GOT3 (cell line): ENCODE data around the gene SLC25A21.
"Not testable (repeated sequence)": the region's sequence is repeated elsewhere in the genome, so short reads cannot be mapped to it uniquely, and the experiment has no call there.

Experiments
- DNase-seq: peaks from one replicate; lab custom pipeline; 2025; ENCODE audit warnings: mixed read lengths; lab: John Stamatoyannopoulos, UW

The SLC25A21 gene

DNA sequence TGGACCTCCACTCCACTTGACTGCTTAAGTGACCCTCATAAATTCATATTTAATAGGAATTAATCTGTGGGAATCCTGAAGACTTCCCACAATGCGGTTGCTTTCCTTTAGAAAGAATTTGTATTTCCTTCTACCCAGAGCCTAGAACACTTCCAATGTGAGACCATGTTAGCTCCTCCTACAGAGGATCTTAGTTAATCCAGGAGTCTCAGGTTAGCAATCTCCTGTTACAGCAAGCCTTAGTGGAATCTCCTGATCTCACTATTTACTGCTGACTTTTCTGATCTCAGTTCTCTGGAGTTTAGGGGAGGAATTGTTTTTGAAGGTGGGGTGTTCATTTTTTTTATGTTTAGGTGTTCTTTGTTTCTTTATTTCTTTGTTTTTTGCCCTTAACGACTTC, 186.0 kb downstream of the SLC25A21 start:
- DNase-seq = no peak

DNA sequence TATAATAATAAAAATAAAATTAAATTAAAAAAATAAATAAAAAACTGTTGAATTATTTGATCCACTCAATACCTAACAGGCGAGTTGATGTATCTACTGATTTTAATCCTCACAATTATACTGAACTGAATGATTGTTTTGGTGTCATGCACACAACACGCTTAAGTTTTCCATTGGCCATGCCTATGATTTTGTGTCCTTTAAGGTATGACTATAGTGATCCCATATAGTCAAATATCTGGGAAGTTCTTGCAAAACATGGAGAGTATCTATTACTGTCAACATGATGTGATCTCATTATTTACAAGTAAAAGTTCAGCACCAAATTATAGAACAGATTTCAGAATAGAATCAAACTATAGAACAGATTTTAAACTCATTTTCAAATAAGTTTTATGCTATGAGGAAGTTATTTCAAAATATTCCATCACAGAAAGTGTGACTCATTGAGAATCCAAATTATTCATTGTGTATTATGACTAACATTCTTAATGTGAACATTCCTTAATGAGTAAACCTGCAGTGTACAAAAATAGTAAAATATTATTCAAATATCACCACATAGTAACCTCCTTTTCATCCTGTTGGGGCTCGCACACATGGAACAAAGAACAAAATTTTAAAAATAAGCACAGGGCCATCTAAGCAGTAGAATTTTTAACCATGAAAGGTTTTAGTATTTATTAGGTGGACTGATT, 190.4 kb downstream of the SLC25A21 start:
- no peak for DNase-seq

DNA sequence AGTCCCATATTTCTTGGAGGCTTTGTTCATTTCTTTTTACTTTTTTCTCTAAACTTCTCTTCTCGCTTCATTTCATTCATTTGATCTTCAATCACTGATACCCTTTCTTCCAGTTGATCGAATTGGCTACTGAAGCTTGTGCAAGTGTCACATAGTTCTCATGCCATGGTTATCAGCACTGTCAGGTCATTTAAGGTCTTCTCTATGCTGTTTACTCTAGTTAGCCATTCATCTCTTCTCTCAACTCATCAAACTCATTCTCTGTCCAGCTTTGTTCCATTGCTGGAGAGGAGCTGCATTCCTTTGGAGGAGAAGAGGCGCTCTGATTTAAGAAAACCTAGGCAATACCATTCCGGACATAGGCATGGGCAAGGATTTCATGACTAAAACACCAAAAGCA, 192.0 kb downstream of the SLC25A21 start:
- DNase-seq = not testable (repeated sequence)

- DNase-seq = no peak
These were observed 192.5 kb downstream of the SLC25A21 start for GRCh38 chr14:36979863-36980262.

DNA sequence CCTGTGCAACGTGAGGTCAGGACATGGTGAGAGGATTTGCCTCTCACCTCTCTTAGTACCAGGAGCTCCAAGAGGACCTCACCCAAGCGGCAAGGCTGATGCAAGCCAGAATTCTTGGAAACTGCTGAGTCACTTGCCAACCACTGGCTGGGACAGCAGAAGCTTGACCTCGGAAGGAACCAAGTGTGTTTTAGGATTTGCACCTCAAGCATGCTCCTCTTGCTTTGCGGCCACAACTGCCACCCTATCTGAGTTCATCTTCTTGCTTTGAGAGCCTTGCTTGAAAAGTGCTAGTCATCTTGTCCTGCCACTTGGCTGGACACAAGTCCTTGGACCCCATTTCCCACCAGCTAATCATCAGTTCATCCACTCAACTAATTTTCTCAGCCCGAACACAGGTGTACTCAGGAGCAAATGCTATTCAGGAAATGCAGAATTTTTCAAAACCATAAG, 195.8 kb downstream of the SLC25A21 start:
- no peak for DNase-seq

GRCh38 chr14:36975834-36976233, 196.6 kb downstream of the SLC25A21 start:
- no peak for DNase-seq

DNA sequence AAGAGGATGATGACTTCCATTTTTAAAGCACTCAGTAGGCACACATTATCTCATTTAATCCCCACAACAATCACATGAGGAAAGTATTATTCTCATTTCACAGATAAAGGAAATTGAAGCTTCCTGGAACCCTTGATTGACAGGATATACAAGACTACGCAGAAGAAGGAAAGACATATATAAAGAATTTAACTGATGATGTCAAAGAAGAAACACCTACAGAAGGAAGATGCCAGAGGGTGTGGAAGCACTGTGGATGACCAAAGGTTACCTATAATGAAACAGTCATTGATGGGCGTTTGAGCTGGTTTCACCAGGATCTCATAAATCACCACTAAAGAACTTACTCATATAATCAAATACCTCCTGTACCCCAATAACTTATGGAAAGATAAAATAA, 197.4 kb downstream of the SLC25A21 start:
- DNase-seq = no peak

DNA sequence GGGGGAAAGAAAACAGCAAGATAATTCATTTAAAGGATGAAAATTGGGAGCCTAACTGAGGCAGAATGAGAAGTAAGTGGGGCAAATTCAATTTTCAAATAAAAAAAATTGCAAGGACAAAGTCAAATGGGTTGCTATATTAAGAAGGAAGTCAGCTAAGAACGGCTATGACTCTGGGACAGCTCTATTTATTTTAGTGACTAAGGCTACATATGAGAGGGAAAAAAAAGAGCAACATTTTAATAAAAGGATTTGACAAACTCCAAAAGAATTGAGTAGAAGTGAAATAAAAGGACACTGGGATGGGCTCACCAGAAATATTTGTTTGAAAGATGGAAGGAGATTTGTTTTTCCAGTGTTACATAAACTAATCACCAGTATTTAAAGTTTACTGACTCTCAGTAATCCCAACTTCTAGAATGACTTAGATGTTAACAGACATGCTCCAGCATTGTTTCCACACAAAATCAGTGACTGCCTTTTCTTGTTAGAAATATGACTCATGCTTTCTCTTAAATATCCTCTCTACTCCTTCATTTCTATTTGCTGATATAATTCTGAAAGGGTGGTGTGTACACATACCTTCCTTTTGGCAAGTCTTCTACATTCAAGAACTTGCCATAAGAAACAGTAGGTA, 198.5 kb downstream of the SLC25A21 start:
- no peak for DNase-seq

- no peak for DNase-seq
These were observed 201.0 kb downstream of the SLC25A21 start for GRCh38 chr14:36971263-36971855.

- DNase-seq = no peak
These were observed 204.4 kb downstream of the SLC25A21 start for GRCh38 chr14:36967892-36968555.

GRCh38 chr14:36955967-36956366, 216.4 kb downstream of the SLC25A21 start:
- no peak for DNase-seq

GRCh38 chr14:36955376-36955775, 217.0 kb downstream of the SLC25A21 start:
- DNase-seq = no peak

DNA sequence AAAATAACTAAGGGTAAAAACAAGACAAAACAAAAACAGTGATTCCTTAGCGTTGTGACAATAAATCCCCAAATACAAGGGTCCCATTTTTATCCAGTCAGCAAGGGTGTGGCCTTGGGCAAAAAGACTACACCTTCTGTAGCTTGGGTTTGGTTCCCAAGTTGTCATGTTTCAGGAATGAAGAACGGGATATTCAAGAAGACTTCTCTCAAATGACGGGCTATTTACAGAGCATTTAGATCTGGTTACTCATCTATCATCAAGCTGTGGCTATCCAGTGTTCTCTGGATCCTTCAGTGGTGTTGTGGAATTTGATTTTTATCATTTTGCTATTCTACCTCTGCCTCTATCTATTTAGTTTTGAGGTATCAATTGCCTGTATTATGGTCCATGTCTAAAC, 219.7 kb downstream of the SLC25A21 start:
- no peak for DNase-seq

DNA sequence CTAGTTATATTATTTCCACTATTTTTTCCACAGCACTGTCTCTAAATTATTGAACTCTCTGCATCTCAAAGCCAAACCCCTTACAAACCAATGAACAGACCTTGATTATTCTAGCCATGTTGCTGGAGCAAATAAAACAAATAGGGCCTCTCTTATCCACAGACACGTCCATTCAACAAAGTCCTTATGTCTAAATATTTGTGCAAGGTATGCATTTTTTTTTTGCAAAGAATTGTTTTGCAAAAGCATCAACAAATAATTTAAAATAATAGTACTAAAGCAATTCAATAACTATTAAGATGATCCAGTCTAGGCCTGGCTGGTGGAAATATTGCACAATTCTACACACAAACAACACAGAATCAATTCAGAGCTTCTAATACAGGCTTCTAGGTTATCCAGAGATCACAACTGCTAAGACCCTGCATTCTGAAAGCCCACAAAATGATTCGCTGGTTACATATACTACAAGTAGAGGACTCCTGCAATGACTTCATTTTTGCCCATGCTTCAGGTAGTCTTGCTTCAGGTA, 221.0 kb downstream of the SLC25A21 start:
- no peak for DNase-seq

DNA sequence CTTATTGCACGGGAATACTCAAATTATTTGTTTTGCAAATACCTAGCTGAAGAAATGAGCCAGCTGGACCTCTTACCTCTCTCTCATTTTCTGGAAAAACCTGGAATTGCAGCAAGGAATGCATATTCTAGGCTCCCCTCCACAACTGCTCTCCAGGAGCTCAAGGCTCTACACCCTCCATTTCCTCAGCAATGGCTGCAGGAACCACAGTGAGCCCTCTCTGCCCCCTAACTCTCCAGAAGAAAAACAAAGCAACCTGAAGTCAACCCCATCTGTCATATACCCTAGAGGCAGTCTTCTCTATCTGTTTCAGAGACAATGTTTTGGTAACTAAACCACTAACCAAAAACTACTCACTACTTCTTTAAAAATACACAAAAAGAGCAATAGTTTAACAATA, 221.6 kb downstream of the SLC25A21 start:
- no peak for DNase-seq

GRCh38 chr14:36949371-36949770, 223.0 kb downstream of the SLC25A21 start:
- DNase-seq = no peak

DNA sequence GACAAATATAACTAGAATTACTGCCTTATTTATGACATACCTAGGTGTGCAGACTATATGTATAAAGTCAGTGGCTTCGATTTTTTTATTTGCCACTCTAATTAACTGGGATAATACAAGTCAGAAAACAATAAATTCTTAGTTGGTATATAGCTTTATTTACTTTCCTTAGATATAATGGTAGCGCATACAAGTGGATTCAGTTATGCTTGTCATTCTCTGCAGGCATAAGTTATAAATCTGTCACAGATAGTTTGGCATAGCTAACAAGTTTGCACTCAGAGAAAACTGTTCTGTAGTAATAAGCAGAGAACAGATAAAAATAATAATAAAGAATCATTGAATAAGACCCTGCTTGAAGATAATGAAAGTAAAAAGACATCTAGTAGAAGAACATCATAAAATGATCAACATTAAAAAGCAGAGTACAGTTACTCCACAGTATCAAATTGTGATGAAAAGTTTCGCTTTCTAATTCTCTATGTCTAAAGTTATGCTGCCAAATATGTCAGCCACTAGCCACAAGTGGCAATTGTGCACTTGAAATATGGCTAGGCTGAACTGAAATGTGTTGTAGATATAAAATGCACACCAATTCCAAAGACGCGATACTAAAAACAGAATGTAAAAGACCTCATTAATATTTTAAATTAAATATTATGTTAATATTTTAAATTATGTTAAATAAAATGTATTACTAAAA, 224.1 kb downstream of the SLC25A21 start:
- DNase-seq = no peak

DNA sequence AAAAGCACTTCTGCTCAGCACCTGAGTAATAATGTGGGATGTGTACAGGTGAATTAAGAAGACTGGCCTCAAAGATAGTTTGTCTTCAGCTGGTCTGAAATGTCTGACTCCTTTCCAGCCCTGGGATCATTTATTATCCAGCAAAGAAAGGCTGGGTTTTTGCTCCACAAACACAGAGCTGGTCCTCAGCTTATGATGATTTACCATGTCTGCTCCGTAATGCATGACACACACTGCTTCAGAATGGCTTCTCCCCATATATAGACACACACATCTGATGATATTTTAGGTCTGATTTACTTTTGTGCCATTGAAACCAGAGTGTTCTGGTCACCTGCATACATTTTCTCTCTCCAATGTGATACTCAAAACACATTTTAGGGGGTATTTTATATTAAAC, 225.0 kb downstream of the SLC25A21 start:
- no peak for DNase-seq

DNA sequence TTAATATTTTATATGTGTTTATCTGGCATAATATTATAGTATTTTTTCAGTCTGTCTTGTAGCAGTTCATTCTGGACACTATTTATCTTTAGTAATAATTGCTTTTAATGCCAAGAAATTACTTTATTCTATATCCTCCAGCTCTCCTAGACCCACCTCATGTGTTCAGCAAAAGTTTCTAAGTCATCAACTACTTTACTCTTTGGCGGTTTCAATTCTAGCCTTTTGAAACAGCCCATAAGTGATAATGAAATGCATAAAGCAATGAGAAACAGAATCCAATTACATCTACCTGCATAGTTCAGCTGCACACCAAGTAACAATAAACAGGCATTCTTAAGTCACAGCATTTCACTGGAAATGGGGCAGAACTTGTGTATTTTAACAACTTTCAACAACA, 225.5 kb downstream of the SLC25A21 start:
- DNase-seq = no peak

- DNase-seq = no peak
These were observed 227.9 kb downstream of the SLC25A21 start for GRCh38 chr14:36944307-36945010.

GRCh38 chr14:36942522-36943245, 229.7 kb downstream of the SLC25A21 start:
- no peak for DNase-seq
